NOMO-1 treated with DMSO at 0.1 percent for 48 hours (cell line): ENCODE data around the gene SLC24A3.

ENCODE experiments used
- DNase-seq: peaks from one replicate; lab custom pipeline; 2025; ENCODE audit not compliant: unreplicated experiment; lab: John Stamatoyannopoulos, UW

SLC24A3 gene

DNA sequence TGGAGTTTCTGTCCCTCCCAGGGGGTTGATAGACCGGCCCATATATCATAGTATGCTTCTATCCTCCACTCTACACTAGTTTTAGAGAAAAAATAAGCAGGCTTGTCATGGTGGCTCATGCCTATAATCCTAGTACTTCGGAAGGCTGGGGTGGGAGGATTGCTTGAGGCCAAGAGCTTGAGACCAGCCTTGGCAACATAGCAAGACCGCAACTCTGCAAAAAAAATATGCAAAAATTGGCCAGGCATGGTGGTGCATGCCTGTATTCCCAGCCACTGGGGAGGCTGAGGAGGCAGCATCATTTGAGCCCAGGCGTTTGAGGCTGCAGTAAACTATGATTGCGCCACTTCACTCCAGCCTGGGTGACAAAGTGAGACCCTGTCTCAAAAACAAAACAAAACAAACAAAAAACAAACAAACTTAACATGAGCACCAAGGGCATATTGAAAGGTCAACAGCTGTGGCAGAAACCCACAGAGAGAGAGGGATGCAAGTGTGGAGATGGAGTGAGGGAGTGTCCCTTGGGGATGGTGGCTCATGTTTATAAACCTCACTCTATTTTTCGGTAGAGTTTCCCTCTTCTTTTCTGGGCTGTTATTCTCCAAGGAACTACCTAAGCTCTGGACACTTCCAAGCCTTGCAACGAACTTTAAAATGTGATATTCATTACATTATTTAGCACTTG, 24.1 kb downstream of the SLC24A3 start:
- DNase-seq, result no peak

GRCh38 chr20:19241440-19241839, 29.0 kb downstream of the SLC24A3 start:
- no peak for DNase-seq

DNA sequence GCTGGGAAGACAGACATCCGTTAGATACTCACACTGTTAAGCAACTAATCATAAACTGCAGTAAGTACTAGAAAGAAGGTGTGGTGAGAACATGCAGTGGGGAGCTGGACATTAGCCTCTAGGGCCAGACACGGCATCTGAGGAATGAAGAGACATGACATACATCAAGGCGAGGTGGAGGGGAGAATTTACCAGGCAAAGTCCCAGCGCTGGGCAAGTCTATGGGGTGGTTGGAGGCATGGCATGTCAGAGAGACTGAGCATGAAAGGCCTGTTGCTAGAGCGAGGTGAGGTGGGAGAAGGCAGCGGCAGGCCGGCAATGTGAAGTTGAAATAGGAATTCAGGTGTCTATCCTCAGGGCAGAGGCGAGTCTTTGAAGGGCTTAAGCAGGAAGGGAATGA, 31.8 kb downstream of the SLC24A3 start:
- no peak for DNase-seq

GRCh38 chr20:19249106-19249879, 36.9 kb downstream of the SLC24A3 start:
- peak; percentile 29 for DNase-seq

GRCh38 chr20:19250346-19250745, 37.9 kb downstream of the SLC24A3 start:
- no peak for DNase-seq

DNA sequence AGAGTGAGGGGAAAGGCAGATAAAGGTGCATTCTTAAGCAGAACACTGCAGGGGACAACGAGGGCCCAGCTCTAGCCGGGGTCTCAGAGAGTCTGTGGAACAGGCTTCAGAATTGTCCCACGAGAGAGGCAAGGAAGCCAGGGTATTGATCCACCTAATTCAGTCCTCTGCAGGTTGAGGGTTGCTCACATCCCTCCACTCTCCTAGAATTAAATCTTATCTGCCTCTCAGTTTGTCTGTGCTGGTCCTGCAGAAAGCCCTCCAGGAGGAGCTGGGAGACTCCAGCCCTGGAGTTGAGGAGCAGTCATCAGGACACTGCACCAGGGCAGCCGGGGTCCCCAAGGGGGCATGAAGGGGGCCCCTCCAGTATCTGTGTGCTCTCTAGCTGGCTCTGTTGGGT, 39.1 kb downstream of the SLC24A3 start:
- DNase-seq, result no peak

DNA sequence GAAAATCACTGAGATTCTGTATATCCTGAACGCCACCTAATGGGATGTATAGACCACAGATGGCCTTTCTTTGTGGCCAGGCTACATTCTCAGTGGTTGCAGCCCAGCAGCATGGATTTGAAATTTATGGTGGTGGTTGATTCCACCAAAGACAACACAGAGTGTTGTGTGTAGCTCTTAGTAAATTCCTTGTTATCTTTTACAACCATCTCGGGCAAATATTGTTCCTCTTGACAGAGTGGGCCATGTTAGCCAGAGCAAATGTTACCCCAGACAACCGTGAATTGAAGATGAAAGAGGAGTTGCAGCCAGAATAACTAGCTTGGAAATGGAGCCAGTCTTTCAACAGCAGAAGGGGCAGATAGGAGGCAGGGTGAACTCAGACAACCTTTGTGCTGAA, 39.5 kb downstream of the SLC24A3 start:
- DNase-seq, result no peak

DNA sequence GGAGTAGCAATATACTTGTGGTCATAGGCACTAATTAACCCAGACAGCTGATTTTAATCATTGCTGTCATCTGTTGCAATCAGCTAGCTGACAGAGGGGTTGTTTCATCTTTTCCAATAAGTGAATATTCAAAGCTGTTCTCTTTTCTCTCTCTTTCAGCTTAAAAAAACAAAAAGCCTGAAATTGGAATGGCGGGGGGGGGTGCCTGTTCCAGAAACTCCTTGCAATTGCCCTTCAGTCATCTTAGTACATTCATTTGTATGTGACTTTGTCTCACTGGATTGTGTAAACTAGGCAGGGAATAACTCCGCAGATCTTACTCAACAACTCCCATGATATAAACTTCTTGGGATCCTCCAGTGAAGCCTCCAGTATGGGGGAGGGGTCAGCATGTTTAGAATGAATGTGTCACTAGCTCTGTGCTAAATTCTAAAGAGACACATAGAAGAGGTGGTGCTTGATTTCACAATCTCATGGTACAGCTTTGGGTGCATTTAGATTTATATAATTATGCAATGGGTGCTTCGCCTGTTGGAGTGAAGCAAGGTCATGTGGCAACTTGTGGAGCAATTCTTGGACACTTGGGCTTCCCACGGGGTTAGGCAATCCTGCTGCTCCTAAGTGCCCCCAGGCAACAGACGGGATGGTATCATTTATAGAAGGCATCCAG, 40.1 kb downstream of the SLC24A3 start:
- peak; percentile 86 for DNase-seq

- DNase-seq, result no peak
Observed at GRCh38 chr20:19253316-19253715, 40.9 kb downstream of the SLC24A3 start.

DNA sequence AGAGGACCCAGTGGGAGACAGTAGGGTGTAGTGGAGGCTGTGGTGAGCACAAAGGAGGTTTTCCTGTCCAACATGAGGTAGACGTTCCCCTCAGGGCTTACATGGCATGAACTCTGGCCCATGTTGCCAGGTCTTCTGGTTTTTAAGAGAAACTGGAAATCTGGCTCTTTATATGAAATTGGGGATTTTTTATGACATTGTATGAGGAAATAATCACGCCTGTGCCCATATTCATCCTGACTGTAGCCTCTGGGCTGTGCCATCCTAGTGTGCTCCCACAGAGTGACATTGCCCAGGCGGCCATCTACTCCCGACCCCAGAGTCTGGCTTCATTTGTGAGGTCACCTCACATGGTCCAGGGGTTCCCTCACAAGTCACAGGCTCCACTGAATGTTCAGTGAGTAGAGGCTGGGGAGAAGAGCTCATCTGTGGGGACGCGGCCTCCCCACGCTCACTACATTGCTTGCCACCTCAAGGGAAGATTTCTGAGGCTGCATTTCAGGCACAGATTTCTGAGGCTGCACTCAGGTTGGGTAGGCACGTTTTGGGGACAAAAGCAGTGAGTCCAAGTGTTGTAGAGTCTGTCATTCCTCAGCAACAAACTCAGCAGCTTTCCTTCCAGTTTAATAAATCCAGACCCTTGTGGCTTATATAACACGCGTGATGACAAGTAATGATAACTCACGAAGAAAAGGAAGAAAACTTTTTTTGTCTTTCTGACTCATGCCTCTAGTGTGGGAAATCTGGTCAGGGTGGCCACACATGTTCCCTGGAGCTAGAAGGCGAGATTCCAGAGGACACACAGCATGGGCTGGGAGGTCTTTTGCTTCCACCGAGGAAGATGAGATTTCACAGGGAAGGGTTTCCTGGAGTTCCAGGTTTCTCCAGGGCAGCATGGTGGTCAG, 41.7 kb downstream of the SLC24A3 start:
- DNase-seq, result no peak

- no peak for DNase-seq
Observed at GRCh38 chr20:19254956-19255355, 42.5 kb downstream of the SLC24A3 start.

GRCh38 chr20:19256085-19256484, 43.6 kb downstream of the SLC24A3 start:
- DNase-seq, result no peak

DNA sequence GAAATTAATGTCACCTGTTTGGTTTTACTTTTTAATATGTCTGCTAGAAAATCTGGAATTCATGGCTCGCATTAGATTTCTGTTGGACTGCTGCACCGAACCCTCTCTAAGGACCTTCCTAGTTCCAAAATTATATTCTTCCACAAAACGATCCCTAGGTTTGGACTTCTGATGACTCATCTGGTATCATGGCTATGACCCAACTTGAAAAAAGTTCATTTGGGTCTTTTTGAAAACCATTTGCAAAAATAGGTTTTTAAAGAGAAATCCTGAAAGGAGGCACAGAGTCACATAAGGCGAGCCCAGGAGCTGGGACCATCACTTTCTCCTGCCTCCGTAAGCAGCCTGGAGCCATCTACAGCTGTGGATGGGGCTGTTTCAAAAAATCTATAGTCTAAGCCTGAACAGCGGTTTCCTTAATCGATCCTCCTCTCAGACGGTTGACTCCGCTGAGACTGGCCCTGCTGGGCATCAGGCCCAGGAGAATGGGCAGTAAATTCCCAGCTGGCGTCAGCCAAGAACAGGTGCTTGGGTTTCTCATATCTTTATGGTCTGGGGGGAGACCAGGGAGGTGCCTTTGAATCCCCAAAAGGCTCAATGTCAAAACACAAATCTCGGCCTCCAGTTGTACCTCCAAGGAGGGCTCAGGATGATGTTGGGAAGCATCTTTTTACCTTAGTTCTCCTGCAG, 44.6 kb downstream of the SLC24A3 start:
- DNase-seq, result no peak

GRCh38 chr20:19257865-19258264, 45.4 kb downstream of the SLC24A3 start:
- no peak for DNase-seq

- DNase-seq, result no peak
Observed at GRCh38 chr20:19259141-19259591, 46.7 kb downstream of the SLC24A3 start.

DNA sequence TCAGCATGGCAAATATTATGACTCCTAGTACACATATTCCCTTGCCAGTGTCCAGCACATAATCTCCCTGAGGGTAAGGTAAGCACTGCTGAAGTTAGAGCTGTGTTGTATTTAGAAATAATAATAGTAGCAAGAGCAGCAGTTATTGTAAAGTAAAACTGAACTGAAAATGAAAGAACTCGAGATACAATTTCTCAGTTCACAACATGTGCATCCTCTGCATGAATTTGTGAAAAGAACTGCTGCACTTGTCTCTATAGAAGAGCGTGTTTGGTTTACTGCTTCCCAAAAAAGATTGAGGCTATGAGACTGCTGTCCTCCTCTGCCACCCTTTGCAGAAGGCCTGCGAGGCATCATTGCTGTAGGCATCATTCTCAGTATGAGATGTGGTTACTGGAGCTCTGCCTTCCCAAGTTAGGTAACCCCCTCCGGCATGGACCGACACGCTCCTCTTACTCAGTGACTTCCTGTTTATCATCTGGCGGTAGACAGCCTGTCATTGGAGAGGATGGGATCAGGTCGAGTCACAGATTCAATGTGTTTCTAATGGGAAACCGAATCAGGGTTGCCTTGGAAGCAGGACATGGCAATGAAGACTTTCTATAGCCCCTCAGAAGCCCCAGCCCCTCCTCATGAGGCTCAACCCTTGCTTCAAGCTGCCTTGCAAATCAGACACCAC, 48.1 kb downstream of the SLC24A3 start:
- DNase-seq, result no peak

DNA sequence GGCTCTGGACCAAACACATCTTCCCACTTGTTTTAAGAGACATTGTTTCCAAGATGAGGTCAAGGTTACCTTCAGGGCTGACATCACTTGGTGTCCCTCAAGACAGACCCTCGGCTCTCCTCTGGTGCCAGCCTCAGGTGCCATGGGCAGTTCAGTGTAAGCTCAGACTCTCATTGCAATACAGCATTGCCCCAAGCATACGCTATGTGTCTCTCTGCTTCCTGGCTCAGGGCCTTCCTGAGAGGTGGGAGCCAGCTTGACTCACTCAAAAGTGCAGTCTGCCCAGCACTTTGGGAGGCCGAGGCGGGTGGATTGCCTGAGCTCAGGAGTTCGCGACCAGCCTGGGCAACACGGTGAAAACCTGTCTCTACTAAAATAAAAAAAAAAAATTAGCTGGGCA, 51.7 kb downstream of the SLC24A3 start:
- no peak for DNase-seq

DNA sequence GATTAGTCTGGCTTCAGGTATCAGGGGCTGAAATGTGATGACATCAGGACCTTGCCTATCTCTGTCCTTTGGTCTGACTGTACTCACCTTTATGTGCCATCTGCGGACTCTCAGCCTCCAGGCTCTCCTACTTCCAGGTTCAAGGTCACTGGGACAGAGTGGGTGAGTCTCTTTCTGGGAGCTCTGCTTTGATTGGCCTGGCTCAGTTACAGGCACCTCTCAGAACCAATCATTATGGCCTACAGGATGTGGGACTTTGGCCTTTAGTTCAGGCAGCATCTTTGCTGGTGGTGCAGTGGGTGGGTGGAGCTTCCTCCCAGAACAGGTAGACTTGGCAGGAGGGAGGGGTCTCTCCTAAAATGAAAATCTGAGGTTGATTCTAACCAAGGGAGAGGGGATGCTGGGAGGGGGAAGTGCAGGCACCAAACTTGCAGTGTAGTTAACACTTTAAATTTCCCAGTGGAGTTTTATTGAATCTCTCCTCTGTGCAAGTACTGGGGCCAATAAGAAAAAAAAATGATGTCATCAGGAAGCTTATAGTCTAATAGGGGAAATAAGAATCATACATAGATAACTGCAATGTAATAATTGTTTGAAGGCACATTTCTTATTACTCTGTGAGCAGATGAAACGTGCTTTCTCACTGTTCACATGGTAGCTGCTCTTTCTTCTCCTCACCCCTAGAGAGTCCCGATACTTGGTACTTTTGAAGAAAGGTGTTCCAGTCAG, 53.4 kb downstream of the SLC24A3 start:
- DNase-seq, result no peak

- DNase-seq, result no peak
Observed at GRCh38 chr20:19268426-19268825, 56.0 kb downstream of the SLC24A3 start.
